ENCODE data around the gene CYBA.
"Not testable (repeated sequence)": the region's sequence is repeated elsewhere in the genome, so short reads cannot be mapped to it uniquely, and the experiment has no call there.

CYBA gene

DNA sequence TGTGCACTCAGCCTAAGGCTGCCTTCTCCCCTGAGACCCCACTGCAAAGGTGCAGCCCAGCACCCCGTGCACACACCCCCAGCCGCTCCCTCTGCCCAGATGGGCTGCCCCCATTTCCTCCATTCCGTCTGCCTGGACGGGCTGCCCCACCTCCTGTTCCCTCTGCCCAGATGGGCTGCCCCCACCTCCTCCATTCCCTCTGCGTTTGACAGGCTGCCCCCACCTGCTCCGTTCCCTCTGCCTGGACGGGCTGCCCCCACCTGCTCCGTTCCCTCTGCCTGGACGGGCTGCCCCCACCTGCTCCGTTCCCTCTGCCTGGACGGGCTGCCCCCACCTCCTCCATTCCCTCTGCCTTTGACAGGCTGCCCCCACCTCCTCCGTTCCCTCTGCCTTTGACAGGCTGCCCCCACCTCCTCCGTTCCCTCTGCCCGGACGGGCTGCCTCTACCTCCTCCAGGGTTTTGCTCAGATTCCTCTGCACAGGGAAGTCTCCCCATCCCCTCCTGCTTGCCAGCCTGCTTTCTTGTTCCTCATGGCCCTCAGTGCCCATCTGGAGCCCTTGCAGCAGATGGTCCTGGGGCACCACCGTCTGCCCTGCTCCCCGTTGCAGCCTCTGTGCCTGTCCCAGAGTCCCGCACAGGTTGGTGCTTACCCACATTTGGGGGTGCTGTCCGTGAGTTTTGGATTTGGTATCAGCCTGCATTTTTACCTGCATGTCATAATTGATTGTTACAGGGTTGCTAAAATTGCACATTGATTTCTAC lies 35.9 kb downstream of the CYBA start:
- DNase-seq (ENCODE audit: low read depth in 2 of 2): no peak

DNA sequence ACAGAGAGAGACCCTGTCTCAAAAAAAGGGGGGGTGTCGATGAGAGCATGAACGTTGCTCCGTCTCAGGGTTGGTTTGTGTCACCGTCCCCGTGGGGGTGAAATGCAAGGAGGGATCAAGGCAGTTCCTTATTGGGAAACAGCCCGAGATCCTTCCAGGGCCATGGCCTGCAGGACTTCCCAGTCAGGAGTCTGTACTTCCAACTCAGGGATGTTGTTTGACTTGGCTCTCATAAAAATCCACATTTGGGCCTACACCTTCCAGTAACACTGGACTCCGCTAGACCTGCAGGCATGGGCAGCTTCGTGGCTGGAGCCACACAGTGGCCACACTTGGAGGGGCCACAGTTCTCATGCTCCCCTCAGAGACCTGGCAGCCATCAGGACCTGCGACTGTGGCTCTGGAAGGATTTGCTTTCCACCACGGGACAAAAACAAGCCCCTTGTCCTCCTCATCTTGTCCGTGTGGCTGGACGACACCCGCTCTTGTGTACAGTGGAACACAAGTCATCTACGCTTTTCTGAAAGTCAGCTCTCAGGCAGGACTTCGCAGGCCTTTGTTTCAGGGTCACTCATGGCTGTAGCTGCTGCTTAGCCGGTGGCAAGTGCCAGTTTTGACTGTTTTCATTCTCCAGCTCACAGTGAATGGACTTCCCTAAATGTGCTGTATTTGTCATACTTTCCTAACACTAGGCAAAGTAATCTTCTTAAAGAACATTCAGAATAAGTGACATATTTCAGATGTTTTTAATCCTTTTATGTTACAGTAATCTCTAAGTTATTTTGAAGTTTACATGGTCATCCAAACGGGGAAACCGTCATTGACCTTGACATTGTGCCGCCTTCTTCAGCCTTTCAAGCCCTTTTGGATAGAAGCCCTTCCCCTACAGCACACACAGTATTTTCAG lies 36.7 kb downstream of the CYBA start:
- DNase-seq (ENCODE audit: low read depth in 2 of 2): no peak

GRCh38 chr16:88613293-88613692 lies 37.6 kb downstream of the CYBA start:
- no peak for DNase-seq (ENCODE audit: low read depth in 2 of 2)

GRCh38 chr16:88610909-88611812 lies 39.7 kb downstream of the CYBA start:
- DNase-seq (ENCODE audit: low read depth in 2 of 2): no peak

DNA sequence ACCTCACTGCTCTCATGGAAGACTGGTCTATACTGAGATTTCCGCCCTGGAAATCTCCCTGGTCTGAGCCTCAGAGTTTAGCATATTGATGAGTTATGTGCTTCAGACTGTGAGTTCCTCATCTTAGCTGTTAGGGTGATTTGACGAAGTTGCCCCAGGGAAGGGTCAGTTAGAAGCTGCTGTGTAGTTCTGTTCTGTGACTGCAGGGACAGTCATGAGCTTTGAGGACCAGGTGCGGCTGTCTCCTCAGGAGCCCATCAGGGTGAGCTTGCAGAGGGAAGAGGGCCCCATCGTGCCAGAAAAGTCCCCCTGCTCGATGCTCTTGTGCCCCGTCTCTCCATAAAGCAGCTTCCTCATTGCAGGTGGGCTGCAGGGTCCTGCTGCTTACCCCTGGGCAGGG lies 40.8 kb downstream of the CYBA start:
- no peak for DNase-seq (ENCODE audit: low read depth in 2 of 2)

DNA sequence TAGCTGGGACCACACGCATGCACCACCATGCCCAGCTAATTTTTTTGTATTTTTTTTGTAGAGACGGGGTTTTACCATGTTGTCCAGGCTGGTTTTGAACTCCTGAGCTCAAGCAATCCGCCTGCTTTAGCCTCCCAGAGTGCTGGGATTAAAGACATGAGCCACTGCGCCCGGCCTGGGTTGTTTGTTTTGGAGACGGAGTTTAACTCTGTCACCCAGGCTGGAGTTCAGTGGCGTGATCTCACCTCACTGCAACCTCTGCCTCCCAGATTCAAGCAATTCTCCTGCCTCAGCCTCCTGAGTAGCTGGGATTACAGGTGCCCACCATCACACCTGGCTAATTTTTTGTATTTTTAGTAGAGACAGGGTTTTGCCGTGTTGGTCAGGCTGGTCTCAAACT lies 41.4 kb downstream of the CYBA start:
- not testable (repeated sequence) for DNase-seq (ENCODE audit: low read depth in 2 of 2)

- DNase-seq (ENCODE audit: low read depth in 2 of 2): no peak
Observed at GRCh38 chr16:88608076-88608475, 42.8 kb downstream of the CYBA start.

DNA sequence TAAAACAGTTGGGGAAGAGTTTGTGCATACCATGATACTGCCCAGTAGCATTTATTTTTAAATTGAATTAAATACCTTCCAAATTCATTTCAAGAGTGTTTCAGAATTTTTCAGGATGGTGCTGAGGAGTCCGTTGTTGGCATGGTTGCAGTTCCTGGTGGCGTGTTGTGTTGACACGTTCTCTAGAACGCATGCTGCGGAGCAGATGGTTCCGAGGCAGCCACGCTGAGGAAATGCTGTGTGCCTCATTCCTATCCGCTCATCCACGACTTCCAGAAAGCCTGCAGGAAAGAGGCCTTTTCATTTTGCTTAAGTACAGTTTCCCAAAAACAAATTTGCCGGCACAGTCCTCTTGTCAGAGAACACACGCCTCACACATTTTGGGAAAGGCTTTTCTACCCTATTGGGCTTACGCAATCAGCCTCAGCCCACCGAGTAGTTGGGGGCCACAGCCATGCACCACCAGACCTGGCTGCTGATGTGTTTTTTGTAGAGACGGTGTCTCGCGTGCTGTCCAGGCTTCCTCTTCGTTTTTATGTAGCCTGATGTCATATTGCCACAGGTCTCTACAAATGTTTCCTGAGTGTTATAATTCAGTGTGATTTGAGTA lies 44.6 kb downstream of the CYBA start:
- no peak for DNase-seq (ENCODE audit: low read depth in 2 of 2)

GRCh38 chr16:88605186-88606147 lies 45.4 kb downstream of the CYBA start:
- no peak for DNase-seq (ENCODE audit: low read depth in 2 of 2)

DNA sequence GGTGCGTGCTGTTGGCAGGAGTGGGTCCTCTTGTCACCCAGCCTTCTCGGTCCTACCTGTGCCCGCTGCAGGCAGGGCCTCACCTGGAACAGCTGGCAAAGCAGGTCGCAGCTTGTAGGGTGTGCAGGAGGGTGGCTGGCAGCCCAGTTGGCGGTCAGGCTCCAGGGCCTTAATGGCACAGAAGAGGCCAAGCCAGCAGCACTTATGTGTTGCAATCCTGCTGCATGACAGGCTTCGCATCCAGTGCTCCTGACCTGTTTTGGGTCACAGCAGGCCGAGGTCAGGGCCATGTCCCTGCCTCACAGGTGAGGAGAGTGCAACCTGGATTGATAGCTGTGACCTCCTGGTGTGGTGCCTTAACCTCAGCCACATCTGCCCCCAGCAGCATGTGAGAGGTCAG lies 48.8 kb downstream of the CYBA start:
- no peak for DNase-seq (ENCODE audit: low read depth in 2 of 2)

DNA sequence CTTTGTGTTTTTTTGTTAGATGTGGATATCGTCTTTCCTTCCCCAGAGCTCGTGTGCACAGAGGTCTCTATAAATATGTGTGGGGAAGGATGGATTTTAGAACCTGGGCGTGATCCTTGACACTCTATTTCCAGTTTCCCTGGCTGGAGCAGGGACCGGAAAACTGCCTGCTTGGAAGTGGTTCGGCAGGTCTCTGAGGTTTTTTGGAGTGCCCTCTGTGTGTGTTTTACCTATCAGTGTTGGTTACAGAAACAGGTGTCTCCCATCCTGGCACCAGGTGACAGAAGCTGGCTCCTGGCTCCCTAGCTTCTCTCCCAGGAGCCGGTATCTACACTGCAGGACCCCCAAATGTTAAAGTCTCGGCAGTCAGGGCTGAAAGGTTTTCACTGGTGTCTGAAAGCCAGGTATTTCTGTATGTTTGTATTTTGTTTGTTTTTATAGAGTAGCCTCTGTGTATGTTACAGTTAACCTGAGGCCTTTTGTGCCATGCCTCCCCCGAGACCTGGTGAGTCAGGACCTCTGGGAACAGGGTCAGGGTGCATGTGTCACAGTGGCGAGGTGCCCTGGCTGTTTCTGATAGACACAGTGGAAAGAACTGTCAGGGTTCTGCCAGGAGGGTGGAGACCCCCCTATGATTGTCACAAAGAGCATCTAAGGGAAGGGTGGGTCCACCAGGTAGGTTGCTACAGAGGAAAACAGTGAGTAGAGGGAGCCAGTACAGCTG lies 49.4 kb downstream of the CYBA start:
- no peak for DNase-seq (ENCODE audit: low read depth in 2 of 2)

DNA sequence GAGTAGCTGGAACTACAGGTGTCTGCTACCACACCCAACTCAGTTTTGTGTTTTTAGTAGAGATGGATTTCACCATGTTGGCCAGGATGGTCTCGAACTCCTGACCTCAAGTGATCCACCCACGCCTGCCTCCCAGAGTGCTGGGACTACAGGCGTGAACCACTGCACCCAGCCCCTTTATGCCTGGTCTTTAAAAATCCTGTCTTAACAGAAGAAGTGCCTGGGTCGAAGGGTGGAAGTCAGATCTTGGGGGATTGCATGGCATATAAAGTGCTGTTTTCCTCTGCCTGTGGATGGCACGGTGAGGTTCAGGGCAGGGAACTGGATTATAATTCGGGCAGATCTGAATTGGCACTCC lies 50.3 kb downstream of the CYBA start:
- no peak for DNase-seq (ENCODE audit: low read depth in 2 of 2)

DNA sequence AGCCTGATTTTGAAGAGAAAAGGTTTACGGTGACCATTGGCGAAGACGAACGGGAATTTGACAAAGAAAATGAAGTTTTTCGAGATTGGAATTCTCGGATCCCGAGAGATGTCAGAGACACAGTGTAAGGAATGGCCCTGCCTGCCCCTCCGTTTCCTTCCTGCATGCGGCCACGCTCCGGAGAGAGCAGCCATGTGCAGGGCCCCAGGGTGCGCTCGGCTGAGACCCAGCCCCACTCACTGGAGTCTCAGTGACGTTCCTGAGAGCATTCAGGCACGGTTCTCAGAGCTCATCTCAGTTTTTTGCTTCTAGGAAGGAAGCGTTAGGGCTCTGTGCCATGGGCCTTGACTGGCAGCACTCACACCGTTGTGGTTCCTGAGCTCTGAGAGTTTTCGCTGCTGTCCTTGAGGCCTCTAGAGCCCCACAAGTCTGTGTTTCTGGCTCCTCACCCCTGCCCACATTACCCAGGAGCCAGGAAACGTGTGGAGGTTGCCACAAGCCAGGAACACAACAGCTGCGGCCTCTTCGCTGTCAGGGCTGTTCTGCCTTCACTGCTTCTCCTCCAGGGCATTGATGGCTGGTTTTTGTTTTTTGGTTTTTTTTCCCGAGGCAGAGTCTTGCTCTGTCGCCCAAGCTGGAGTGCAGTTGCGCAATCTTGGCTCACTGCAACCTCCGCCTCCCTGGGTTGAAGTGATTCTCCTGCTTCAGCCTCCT lies 50.9 kb downstream of the CYBA start:
- DNase-seq (ENCODE audit: low read depth in 2 of 2): no peak

DNA sequence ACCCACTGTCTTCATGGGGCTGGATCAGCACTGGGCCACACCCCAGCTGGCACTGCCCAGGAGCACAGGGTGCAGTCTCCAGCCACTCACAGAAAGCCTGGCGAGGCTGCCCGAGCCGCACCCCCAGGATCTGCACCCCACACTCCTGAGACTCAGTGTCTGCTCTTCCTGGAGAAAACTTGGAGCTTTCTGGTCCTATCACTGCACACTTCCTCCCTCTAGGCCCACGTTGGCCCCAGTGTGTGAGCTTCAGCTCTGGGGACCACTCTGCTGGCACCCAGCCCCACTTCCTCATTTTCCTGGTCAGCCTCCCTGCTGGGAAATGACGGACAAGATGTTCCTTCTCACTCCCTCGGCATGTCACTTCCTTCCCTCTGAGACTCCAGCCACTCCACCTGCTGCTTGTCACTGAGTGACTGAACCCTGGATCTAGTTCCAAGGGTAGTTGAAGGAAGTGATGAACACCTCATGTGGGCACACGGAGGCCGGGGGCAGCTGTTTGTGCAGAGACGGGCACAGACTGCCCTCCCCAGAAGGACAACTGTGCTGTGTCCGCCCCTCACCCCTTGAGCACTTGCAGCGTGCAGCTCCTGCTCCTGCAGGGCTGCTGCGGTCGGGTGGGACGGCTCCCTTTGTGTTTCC lies 51.6 kb downstream of the CYBA start:
- no peak for DNase-seq (ENCODE audit: low read depth in 2 of 2)

- DNase-seq (ENCODE audit: low read depth in 2 of 2): no peak
Observed at GRCh38 chr16:88597856-88598491, 52.9 kb downstream of the CYBA start.

DNA sequence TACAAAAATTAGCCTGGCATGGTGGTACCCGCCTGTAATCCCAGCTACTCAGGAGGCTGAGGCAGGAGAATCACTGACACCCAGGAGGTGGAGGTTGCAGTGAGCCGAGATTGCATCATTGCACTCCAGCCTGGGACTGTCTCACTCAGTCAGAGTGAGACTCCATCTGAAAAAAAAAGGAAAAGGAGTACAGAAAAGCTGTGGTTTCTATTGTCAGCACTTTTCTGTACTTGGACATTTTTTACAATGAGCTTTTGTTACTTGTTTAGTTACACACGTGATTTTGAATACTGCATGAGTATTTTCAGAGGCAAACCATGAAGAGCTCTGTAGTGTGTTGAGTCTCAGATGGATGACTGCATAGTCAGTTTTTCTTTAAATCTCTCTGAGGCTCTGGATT lies 54.4 kb downstream of the CYBA start:
- DNase-seq (ENCODE audit: low read depth in 2 of 2): no peak

- no peak for DNase-seq (ENCODE audit: low read depth in 2 of 2)
Observed at GRCh38 chr16:88595921-88596320, 54.9 kb downstream of the CYBA start.

- no peak for DNase-seq (ENCODE audit: low read depth in 2 of 2)
Observed at GRCh38 chr16:88595101-88595500, 55.8 kb downstream of the CYBA start.

Measured in stimulated activated CD8-positive, alpha-beta memory T cell treated with anti-CD3 and anti-CD28 coated beads, Interleukin-15, amount 100 ng/mL, for 4 hours (primary cell).